K562 (cell line): ENCODE results near the gene ASPRV1. TPM values are rescaled to one million over a fixed set of nuclear protein-coding genes. Genes with fewer than 3 reads are reported as not detected.

Source experiments
- TCF3 ChIP-seq: sonication (generic); formaldehyde crosslinking; IDR thresholded peaks from 2 replicates; pipeline ENCODE4 v1.4.0; 2020; ENCODE audit warnings: mild to moderate bottlenecking, missing genetic modification reagents
- ZBTB7A ChIP-seq: IDR thresholded peaks from 2 replicates; pipeline ENCODE4 v1.6.1; 2011; ENCODE audit warnings: low read depth, mild to moderate bottlenecking, low read length, moderate library complexity, borderline replicate concordance; ENCODE audit not compliant: control insufficient read depth
- ZNF408 ChIP-seq: fragments of 250-450 bp; sonication (Bioruptor Pico); IDR thresholded peaks from 2 replicates; pipeline ENCODE4 v1.4.0; 2020; ENCODE audit warnings: low read depth, mild to moderate bottlenecking, moderate library complexity
- ZNF76 ChIP-seq: fragments of 250-450 bp; sonication (Bioruptor Pico); IDR thresholded peaks from 2 replicates; pipeline ENCODE4 v1.4.0; 2020; ENCODE audit warnings: mild to moderate bottlenecking, moderate library complexity, borderline replicate concordance
- polyA plus RNA-seq, 8 experiments: library from polyadenylated mRNA; depleted of rRNA in 4 of 8; stranded (reverse) in 5 of 8; unstranded in 3 of 8; fragments of >200 nt; fragmentation: Nextera tagmentation in 2 of 8; fragmentation: Illumina TruSeq in 1 of 8; extraction: Ambion mirVana in 2 of 8; extraction: Trizol in 1 of 8; gene quantifications; 2 replicates each; pipeline versions ENCODE4 v1.2.1 to v1.2.3, GENCODE V29; 2011 to 2014; ENCODE audit warnings: inconsistent platforms in 1 of 8, missing spikeins in 1 of 8
- total RNA-seq, 7 experiments: library from RNA; depleted of rRNA in 6 of 7; stranded (reverse); fragments of >200 nt in 6 of 7; fragmentation: Illumina TruSeq in 2 of 7; extraction: Trizol in 2 of 7; gene quantifications; 2 replicates each; pipeline versions ENCODE4 v1.2.1 to v1.2.3, GENCODE V29; 2011 to 2021; ENCODE audit warnings: low replicate concordance in 1 of 7
- TF ChIP-seq, protein P1 (sequence below): fragments of 450-650 bp; formaldehyde crosslinking; IDR thresholded peaks from 2 replicates; pipeline ENCODE4 v1.4.0; 2020; ENCODE audit warnings: mild to moderate bottlenecking, moderate library complexity
- TF ChIP-seq, protein P2 (sequence below): conservative IDR thresholded peaks from 2 replicates; pipeline ENCODE4 v1.6.1; 2011; ENCODE audit warnings: low read depth, mild to moderate bottlenecking, low read length; ENCODE audit not compliant: control insufficient read depth

The ASPRV1 gene
- total and polyA plus RNA-seq, 9 of the 15 experiments (the other 6 are each of a cell fraction or from before 2014, with no cell fraction given), result 0.17 to 0.72 (median 0.47) TPM; not detected in 1

DNA sequence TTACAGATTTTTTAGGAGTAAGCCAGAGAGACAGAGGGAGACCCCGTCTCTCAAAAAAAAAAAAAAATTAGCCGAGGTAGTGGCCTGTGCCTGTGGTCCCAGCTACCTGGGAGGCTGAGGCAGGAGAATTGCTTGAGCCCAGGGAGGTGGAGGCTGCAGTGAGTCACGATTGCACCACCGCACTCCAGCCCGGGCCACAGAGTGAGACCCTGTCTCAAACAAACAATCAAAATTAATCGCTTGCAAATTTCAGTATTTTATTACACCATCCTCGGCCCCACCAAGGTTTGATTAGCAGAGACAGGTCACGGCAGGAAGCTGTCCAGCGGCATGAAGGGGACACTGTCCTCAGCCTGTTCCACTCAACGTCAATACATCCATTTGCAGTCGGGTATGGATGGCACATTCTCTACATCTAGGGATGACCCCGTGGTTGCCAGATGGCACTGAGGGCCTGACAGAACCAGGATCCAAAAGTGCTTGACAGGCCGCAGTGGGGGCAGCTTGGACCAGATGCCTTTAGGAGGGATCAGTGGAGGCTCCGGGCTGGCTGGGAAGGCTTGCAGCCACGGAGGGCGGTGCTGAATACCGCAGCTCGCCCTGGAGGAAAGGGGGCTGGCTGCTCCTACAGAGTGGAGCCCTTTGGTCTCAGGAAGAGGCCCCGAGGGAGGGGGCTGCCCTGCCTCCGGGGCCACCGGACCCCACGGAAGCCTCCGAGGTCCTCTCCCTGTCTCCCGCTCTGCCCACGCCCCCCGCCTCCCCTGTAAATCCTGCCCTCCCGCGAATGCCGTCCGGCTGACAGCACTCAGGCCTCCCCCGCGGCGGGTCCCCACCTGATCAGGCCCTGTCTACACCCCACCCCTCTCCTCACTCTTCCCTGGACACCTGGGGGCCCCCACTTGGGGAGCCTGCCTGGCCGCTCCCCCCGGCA is 13.1 kb downstream of the ASPRV1 start (continued):
- TF ChIP-seq, protein P1, sequence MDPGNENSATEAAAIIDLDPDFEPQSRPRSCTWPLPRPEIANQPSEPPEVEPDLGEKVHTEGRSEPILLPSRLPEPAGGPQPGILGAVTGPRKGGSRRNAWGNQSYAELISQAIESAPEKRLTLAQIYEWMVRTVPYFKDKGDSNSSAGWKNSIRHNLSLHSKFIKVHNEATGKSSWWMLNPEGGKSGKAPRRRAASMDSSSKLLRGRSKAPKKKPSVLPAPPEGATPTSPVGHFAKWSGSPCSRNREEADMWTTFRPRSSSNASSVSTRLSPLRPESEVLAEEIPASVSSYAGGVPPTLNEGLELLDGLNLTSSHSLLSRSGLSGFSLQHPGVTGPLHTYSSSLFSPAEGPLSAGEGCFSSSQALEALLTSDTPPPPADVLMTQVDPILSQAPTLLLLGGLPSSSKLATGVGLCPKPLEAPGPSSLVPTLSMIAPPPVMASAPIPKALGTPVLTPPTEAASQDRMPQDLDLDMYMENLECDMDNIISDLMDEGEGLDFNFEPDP, result no peak
- TF ChIP-seq TCF3 (CRISPR knock-in tag) (no peak), ZNF408 (CRISPR knock-in tag) (no peak), ZNF76 (CRISPR knock-in tag) (no peak), ZBTB7A (peak; percentile 24; the same call in 1 of the 2 replicates)
- TF ChIP-seq, protein P2, sequence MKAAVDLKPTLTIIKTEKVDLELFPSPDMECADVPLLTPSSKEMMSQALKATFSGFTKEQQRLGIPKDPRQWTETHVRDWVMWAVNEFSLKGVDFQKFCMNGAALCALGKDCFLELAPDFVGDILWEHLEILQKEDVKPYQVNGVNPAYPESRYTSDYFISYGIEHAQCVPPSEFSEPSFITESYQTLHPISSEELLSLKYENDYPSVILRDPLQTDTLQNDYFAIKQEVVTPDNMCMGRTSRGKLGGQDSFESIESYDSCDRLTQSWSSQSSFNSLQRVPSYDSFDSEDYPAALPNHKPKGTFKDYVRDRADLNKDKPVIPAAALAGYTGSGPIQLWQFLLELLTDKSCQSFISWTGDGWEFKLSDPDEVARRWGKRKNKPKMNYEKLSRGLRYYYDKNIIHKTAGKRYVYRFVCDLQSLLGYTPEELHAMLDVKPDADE, result 0 out of 2 replicates have a peak, but pooled peaks have one; percentile 22
